Heart left ventricle (tissue), 13 donors: ENCODE measurements around the gene CHST11.

Source experiments
- POLR2A ChIP-seq, 2 donors: fragments of 450-650 bp; IDR thresholded peaks; one replicate each; pipeline ENCODE4 v1.6.1; 2017; ENCODE audit warnings: antibody characterized with exemption in 2 of 2, mild to moderate bottlenecking in 2 of 2, moderate library complexity in 2 of 2
- TF ChIP-seq, protein P1 (sequence below), 12 donors: fragments of 200-600 bp; sonication (generic) in 4 of 12; IDR thresholded peaks; one replicate each; pipeline versions ENCODE4 v1.5.0 to v1.8.0; 2018 to 2022; ENCODE audit warnings: antibody characterized with exemption in 12 of 12, mild to moderate bottlenecking in 5 of 12
- donor health status: ischemic (EF 13 %, LVEDD 7.1; RV severe dilation, severe dysfunction).
- donor health status: DM: no; HTN: yes; CAD: no.
- donor health status: DM: no; HTN: no; CAD: no.
- donor health status: ischemic (EF 25% LVEDD 6.9; RV normal size, moderate dysfunction).
- donor health status: ischemic (EF 25% LVEDD 5.7; RV mildly dilated, moderate dysfunction).
- donor health status: ischemic (EF 35%, LVEDD 5.7; RV mildly dilated, moderate dysfunction).
- donor health status: nonischemic (EF 11% LVEDD 7.7; RV severe dilation, severe dysfunction).
- donor health status: DM: yes; HTN: yes; CAD: no.
- donor health status: PGD.
- donor health status: ischemic (EF 29% LVEDD 5.4; RV normal size, mild dysfunction).
- donor health status: nonischemic (EF 23%, LVEDD 6.1; RV moderate dilation, normal function).

DNA sequence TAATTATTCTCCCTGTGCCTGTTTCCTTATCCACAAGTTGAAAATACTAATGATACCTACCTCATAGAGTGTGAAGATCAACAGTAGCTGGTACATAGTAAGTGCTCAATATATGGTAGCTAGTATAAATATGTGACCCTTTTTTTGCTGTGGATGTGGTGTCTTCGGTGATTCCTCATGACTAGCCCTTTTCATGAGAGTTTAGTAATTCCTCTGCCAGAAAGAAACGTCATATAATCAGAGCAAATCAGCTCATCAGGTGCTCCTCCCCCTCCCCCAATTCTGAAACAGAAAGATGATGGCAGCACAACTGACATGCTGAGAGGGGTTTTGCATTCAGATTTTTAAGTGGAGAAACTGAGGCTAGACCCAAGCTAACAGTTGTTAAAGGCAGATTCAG lies 290.6 kb downstream of the CHST11 start:
- no peak for TF ChIP-seq POLR2A (IDR thresholded peaks at IDR 0.05)
- TF ChIP-seq, protein P1, sequence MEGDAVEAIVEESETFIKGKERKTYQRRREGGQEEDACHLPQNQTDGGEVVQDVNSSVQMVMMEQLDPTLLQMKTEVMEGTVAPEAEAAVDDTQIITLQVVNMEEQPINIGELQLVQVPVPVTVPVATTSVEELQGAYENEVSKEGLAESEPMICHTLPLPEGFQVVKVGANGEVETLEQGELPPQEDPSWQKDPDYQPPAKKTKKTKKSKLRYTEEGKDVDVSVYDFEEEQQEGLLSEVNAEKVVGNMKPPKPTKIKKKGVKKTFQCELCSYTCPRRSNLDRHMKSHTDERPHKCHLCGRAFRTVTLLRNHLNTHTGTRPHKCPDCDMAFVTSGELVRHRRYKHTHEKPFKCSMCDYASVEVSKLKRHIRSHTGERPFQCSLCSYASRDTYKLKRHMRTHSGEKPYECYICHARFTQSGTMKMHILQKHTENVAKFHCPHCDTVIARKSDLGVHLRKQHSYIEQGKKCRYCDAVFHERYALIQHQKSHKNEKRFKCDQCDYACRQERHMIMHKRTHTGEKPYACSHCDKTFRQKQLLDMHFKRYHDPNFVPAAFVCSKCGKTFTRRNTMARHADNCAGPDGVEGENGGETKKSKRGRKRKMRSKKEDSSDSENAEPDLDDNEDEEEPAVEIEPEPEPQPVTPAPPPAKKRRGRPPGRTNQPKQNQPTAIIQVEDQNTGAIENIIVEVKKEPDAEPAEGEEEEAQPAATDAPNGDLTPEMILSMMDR (IDR thresholded peaks at IDR 0.05): no peak
